Upper lobe of left lung (tissue), 4 donors: ENCODE measurements around the gene TFF3.

Experiments used
- CTCF ChIP-seq, 6 experiments: fragments of 450-650 bp in 4 of 6; fragments of 200-600 bp in 2 of 6; sonication (generic) in 2 of 6; IDR thresholded peaks; one replicate each; pipeline ENCODE4 v1.5.1; 2016 to 2019; ENCODE audit warnings: antibody characterized with exemption in 6 of 6
- EP300 ChIP-seq, 4 donors: sonication (generic); formaldehyde crosslinking; IDR thresholded peaks; one replicate each; pipeline ENCODE4 v1.5.1; 2017; ENCODE audit warnings: antibody characterized with exemption in 4 of 4, control low read depth in 2 of 4
- POLR2A ChIP-seq, 4 donors: fragments of 450-650 bp; IDR thresholded peaks; one replicate each; pipeline ENCODE4 v1.5.1; 2016 to 2017; ENCODE audit warnings: antibody characterized with exemption in 4 of 4, mild to moderate bottlenecking in 2 of 4
- POLR2AphosphoS5 ChIP-seq, 2 donors: sonication (generic); formaldehyde crosslinking; IDR thresholded peaks; one replicate each; pipeline ENCODE4 v1.5.1; 2017; ENCODE audit warnings: antibody characterized with exemption in 2 of 2

- TF ChIP-seq POLR2A (IDR thresholded peaks at IDR 0.05) (no peak), CTCF (IDR thresholded peaks at IDR 0.05) (no peak), POLR2AphosphoS5 (IDR thresholded peaks at IDR 0.05) (no peak), EP300 (IDR thresholded peaks at IDR 0.05) (no peak)
Measured at GRCh38 chr21:42351626-42352440, 36.6 kb upstream of the TFF3 start.
